ENCODE results near the gene NOD1.
"Not testable (repeated sequence)": the region's sequence is repeated elsewhere in the genome, so short reads cannot be mapped to it uniquely, and the experiment has no call there.

NOD1 gene

GRCh38 chr7:30411173-30411572 lies 67.4 kb downstream of the NOD1 start:
- DNase-seq, result no peak

DNA sequence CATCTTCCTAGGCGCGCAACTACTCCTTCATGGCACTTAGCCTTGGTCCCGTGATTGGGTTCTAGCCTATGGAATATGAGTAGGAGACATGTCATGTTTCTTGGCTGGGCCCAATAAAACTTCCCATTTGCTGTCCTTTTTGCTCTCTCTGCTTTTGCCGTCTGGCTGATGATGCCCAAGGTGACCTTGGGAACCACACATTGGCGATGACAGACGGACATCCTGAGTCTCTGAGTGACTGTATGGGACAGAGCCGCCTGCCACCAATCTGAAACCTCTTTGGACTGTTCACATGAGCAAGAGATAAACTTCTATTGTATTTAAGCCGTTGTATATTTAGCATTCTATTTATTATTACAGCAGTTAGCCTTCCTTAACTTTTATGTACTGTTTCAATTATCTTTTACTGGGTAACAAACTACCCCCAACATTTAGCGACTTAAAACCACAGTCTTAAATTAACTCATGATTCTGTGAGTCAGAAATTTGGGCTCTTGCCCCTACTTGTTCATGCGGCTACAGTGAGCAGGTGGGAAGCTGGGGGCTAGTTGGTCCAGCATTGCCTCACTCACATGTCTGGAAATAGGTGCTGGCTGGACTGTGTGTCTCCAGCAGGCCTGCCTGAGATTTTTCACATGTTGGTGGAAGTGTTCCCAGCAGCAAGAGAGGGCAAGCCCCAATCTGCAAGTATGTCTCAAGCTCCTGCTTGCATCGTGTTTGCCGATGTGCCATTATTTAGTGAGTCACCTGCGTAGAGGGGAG lies 71.7 kb downstream of the NOD1 start:
- no peak for DNase-seq

DNA sequence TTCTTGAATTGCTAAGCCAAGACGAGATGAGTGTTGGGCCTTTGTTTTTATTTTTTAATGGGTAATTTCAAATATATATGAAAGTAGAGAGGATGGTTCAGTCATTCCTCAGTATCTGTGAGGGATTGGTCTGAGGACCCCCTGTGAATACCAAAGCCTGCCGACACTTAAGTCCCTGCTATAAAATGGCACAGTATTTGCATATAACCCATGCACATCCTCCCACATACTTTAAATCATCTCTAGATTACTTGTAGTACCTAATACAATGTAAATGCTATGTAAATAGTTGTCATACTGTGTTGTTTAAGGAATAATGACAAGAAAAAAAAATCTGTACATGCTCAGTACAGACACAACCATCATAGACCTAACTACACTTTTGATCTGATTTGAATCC lies 73.4 kb downstream of the NOD1 start:
- DNase-seq, result no peak

GRCh38 chr7:30403477-30403876 lies 75.1 kb downstream of the NOD1 start:
- DNase-seq, result no peak

DNA sequence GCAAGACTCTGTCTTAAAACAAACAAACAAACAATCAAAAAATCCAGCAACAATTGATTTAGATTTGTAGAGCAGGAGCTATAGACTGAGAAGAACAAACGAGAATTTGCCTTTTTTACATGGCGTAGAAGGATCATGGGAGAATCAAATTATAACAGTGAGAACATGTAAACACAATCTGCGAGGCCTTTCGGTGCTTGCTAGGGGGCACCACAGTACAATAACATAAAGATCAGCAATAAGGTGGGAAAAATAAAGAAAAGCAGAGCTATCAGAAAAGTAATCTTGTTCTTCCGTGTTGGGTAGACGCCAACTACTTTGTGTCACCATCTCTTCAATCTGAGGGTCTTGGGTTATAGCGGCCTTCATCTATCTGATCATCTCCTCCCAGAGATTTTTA lies 82.2 kb downstream of the NOD1 start:
- no peak for DNase-seq

GRCh38 chr7:30395676-30396075 lies 82.9 kb downstream of the NOD1 start:
- DNase-seq, result no peak

GRCh38 chr7:30391806-30392205 lies 86.8 kb downstream of the NOD1 start:
- DNase-seq, result no peak

DNA sequence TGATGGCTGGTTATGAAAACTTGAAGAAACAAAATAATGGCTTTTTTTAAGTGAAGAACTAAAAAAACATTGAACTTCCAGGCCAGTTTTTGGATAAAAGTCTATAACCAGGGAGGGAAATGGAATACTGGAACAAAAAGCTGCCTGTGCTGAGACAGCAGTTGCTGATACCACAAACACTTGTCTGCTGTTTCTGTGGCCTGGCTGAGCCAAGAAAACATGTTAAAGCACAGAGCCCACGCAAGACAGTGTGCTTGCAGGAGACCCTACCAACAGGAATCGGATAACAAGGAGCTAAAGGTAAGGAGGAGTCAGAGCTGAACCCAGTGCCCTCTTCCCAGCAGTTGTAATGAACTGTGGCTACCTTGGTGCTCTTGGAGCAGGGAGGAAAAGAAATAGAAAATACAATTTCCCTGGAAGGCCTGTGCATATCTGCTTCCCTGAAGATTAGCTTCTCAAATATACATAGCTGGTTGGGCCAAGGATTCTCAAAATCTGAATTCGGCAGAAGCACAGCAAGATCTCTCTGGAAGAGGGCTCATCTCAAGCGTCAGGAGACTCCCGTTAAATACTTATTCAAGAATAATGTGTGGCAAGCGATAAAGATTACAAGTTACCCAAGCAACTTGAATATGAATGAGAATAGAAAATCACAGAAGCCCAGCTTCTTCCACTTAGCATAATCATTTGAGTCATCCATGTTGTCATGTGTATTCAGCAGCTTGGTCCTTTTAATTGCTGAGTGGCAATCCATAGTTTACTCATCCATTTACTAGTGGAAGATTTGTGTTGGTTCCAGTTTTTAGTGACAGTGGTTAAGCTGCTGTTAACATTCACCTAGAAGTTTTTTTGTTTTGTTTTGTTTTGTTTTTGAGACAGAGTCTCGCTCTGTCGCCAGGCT lies 87.6 kb downstream of the NOD1 start:
- DNase-seq, result no peak

DNA sequence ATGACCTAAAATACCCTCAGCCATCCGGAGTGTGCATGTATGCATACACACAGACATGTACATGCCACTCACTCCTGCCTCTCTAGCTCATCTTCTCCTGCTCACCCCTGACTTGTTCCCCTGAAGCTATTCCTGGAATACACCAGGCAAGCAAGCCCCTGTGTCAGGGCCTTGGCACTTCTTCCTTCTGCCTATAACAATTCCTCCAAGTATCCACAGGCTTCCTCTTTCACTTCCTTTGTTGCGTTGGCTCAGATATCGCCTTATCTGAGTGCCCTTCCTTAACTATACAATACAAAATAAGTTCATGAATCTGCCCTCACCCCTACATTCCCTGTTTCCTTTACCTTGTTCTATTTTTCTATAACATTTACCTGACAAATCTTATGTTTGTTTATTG lies 88.8 kb downstream of the NOD1 start:
- DNase-seq, result peak; percentile 14

- DNase-seq, result no peak
These were observed 96.0 kb downstream of the NOD1 start for GRCh38 chr7:30382607-30383006.

DNA sequence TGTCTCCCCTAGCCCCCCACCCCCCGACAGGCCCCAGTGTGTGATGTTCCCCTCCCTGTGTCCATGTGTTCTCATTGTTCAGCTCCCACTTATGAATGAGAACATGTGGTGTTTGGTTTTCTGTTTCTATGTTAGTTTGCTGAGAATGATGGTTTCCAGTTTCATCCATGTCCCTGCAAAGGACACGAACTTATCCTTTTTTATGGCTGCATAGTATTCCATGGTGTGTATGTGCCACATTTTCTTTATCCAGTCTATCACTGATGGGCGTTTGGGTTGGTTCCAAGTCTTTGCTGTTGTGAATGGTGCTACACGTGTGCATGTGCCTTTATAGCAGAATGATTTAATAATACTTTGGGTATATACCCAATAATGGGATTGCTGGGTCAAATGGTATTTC lies 97.8 kb downstream of the NOD1 start:
- not testable (repeated sequence) for DNase-seq

DNA sequence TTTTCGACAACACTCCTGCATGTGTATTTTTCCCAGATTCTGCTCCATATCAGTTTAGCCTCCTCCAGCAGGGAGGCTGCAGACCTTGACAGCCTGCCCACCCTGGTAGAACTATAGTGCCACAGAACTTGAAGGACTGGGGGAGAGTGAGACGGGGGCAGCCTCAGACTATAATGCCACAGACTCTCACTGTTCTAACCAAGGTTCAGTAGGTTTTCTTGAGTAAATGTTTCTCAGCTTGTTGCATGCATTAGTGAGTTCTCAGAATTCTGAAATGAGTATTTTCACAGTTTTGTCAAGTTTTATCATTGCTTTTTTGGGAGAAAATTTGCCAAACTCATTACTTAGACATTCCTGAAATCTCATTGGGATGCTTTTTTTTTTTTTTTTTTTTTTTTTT lies 98.3 kb downstream of the NOD1 start:
- DNase-seq, result no peak

DNA sequence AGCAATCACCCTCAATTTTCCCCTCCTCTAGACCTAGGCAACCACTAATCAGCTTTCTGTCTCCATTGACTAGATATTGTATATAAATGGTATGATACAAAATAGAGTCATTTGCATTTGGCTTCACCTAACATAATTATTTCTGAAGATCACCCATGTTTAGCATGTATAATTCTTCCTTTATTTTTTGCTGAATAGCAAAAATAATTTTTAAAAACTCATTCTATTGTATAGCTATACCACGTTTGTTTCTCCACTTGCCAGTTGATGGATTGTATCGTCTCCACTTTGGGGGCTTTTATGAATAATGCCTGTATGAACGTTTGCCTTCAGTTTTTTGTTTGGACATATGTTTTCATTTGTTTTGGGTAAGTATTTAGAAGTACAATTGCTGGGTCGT lies 98.8 kb downstream of the NOD1 start:
- DNase-seq, result no peak

- DNase-seq, result no peak
These were observed 99.5 kb downstream of the NOD1 start for GRCh38 chr7:30379131-30379530.

- no peak for DNase-seq
These were observed 100.3 kb downstream of the NOD1 start for GRCh38 chr7:30378275-30378674.

All from OCI-M1 (cell line).